Measurements from ENCODE around the gene DLGAP4. TPM values are rescaled to one million over a fixed set of nuclear protein-coding genes. Genes with fewer than 3 reads are reported as not detected.

DLGAP4 gene
- total and polyA plus RNA-seq, 2 of the 8 experiments (the other 6 are each of a cell fraction or from before 2014, with no cell fraction given), result 41.2 to 57.2 TPM

- TF ChIP-seq ATF2 (IDR thresholded peaks at IDR 0.05; ENCODE audit: low read length) (no peak), ATF3 (IDR thresholded peaks at IDR 0.05; ENCODE audit: insufficient read depth, low read depth, low read length) (no peak), PHF8 (conservative IDR thresholded peaks at IDR 0.05; ENCODE audit: low read depth, low read length) (no peak), EP300 (IDR thresholded peaks at IDR 0.05; ENCODE audit: borderline replicate concordance in 1 of 2, low read depth in 2 of 2, low read length in 2 of 2) (no peak), CEBPB (IDR thresholded peaks at IDR 0.05; ENCODE audit: low read depth, low read length) (no peak), BCL11A (IDR thresholded peaks at IDR 0.05; ENCODE audit: low read depth in 2 of 2, low read length in 2 of 2) (no peak)
Observed at GRCh38 chr20:36392989-36393388, 86.8 kb downstream of the DLGAP4 start (continued).

All from H1 (cell line).